HEK293 (cell line): Measurements from ENCODE around the gene GJC1.
A peak's percentile ranks its signal among the peaks of the same experiment; 100 is the strongest.

Source experiments
- BCL6B ChIP-seq: fragments of 450-650 bp; formaldehyde crosslinking; IDR thresholded peaks from 2 replicates; pipeline ENCODE4 v1.5.1; 2017; ENCODE audit warnings: missing biosample characterization, missing genetic modification characterization
- EGR2 ChIP-seq: fragments of 450-650 bp; formaldehyde crosslinking; IDR thresholded peaks from 2 replicates; pipeline ENCODE4 v1.5.1; 2016; ENCODE audit warnings: low read depth, missing biosample characterization, missing genetic modification characterization
- FEZF1 ChIP-seq: fragments of 450-650 bp; formaldehyde crosslinking; IDR thresholded peaks from 2 replicates; pipeline ENCODE4 v1.5.1; 2016; ENCODE audit warnings: missing biosample characterization, missing genetic modification characterization
- GLI4 ChIP-seq: fragments of 450-650 bp; formaldehyde crosslinking; IDR thresholded peaks from 2 replicates; pipeline ENCODE4 v1.5.1; 2016; ENCODE audit warnings: missing biosample characterization, missing genetic modification characterization
- KLF1 ChIP-seq: fragments of 450-650 bp; formaldehyde crosslinking; IDR thresholded peaks from 2 replicates; pipeline ENCODE4 v1.5.1; 2016; ENCODE audit warnings: missing biosample characterization, missing genetic modification characterization
- KLF7 ChIP-seq: fragments of 450-650 bp; formaldehyde crosslinking; IDR thresholded peaks from 2 replicates; pipeline ENCODE4 v1.5.1; 2016; ENCODE audit warnings: missing biosample characterization, missing genetic modification characterization, borderline replicate concordance
- PRDM2 ChIP-seq: fragments of 450-650 bp; formaldehyde crosslinking; IDR thresholded peaks from 2 replicates; pipeline ENCODE4 v1.5.1; 2016; ENCODE audit warnings: missing biosample characterization, missing genetic modification characterization, borderline replicate concordance
- PRDM6 ChIP-seq: fragments of 450-650 bp; formaldehyde crosslinking; IDR thresholded peaks from 2 replicates; pipeline ENCODE4 v1.5.1; 2017; ENCODE audit warnings: missing biosample characterization, missing genetic modification characterization
- SETDB1 ChIP-seq: IDR thresholded peaks from one replicate; pipeline ENCODE4 v1.6.1; 2017; ENCODE audit warnings: mild to moderate bottlenecking, low read length, moderate library complexity, mixed read lengths; ENCODE audit not compliant: insufficient read length
- ZBTB44 ChIP-seq: fragments of 450-650 bp; IDR thresholded peaks from 2 replicates; pipeline ENCODE4 v1.5.1; 2018; ENCODE audit warnings: missing biosample characterization, mild to moderate bottlenecking, missing genetic modification characterization
- ZFP37 ChIP-seq: fragments of 450-650 bp; formaldehyde crosslinking; IDR thresholded peaks from 2 replicates; pipeline ENCODE4 v1.5.1; 2016; ENCODE audit warnings: missing biosample characterization, missing genetic modification characterization
- ZNF148 ChIP-seq: fragments of 450-650 bp; formaldehyde crosslinking; IDR thresholded peaks from 2 replicates; pipeline ENCODE4 v1.5.0; 2017; ENCODE audit warnings: missing biosample characterization, missing genetic modification characterization, borderline replicate concordance
- ZNF157 ChIP-seq: fragments of 450-650 bp; formaldehyde crosslinking; IDR thresholded peaks from 2 replicates; pipeline ENCODE4 v1.5.1; 2016; ENCODE audit warnings: missing biosample characterization, missing genetic modification characterization
- ZNF16 ChIP-seq: fragments of 450-650 bp; formaldehyde crosslinking; IDR thresholded peaks from 2 replicates; pipeline ENCODE4 v1.5.1; 2016; ENCODE audit warnings: low read depth, missing biosample characterization, missing genetic modification characterization
- ZNF18 ChIP-seq: fragments of 450-650 bp; formaldehyde crosslinking; IDR thresholded peaks from 2 replicates; pipeline ENCODE4 v1.5.1; 2016; ENCODE audit warnings: missing biosample characterization, missing genetic modification characterization
- ZNF274 ChIP-seq, 2 experiments: fragments of 200-500 bp in 1 of 2; fragments of 450-650 bp in 1 of 2; sonication (Bioruptor generic) in 1 of 2; formaldehyde crosslinking in 1 of 2; IDR thresholded peaks; 2 replicates each; pipeline versions ENCODE4 v1.5.1 to v1.6.1; 2014 to 2016; ENCODE audit warnings: borderline replicate concordance in 1 of 2, inconsistent platforms in 1 of 2, low read length in 1 of 2, missing biosample characterization in 1 of 2, missing genetic modification characterization in 1 of 2
- ZNF426 ChIP-seq: fragments of 450-650 bp; formaldehyde crosslinking; IDR thresholded peaks from 2 replicates; pipeline ENCODE4 v1.5.1; 2017; ENCODE audit warnings: missing biosample characterization, missing genetic modification characterization, mild to moderate bottlenecking, inconsistent platforms, moderate library complexity
- ZNF571 ChIP-seq: fragments of 450-650 bp; formaldehyde crosslinking; IDR thresholded peaks from 2 replicates; pipeline ENCODE4 v1.5.0; 2017; ENCODE audit warnings: missing biosample characterization, missing genetic modification characterization
- ZNF585B ChIP-seq: fragments of 450-650 bp; formaldehyde crosslinking; IDR thresholded peaks from 2 replicates; pipeline ENCODE4 v1.5.1; 2016; ENCODE audit warnings: missing biosample characterization, missing genetic modification characterization
- ZNF629 ChIP-seq: fragments of 450-650 bp; formaldehyde crosslinking; IDR thresholded peaks from 2 replicates; pipeline ENCODE4 v1.5.1; 2017; ENCODE audit warnings: missing biosample characterization, missing genetic modification characterization
- ZNF777 ChIP-seq: fragments of 450-650 bp; formaldehyde crosslinking; IDR thresholded peaks from 2 replicates; pipeline ENCODE4 v1.5.1; 2017; ENCODE audit warnings: missing biosample characterization, missing genetic modification characterization, borderline replicate concordance
- ZSCAN5A ChIP-seq: fragments of 450-650 bp; formaldehyde crosslinking; IDR thresholded peaks from 2 replicates; pipeline ENCODE4 v1.5.1; 2016; ENCODE audit warnings: missing biosample characterization, missing genetic modification characterization

Gene GJC1

GRCh38 chr17:44820631-44821212, 9.4 kb downstream of the GJC1 start (continued):
- TF ChIP-seq PRDM6 (tag by site-specific recombination) (peak; percentile 100), EGR2 (tag by site-specific recombination) (no peak), ZNF629 (peak; percentile 95), KLF1 (tag by site-specific recombination) (peak; percentile 56), FEZF1 (tag by site-specific recombination) (peak; percentile 99), BCL6B (tag by site-specific recombination) (no peak), ZNF426 (tag by site-specific recombination) (no peak), SETDB1 (no peak), ZNF148 (tag by site-specific recombination) (no peak), ZBTB44 (tag by site-specific recombination) (peak; percentile 83; the same call in 1 of the 2 replicates), ZNF585B (tag by site-specific recombination) (no peak), ZSCAN5A (tag by site-specific recombination) (no peak), ZNF157 (no peak), ZNF18 (peak; percentile 52; the same call in 1 of the 2 replicates), PRDM2 (tag by site-specific recombination) (no peak), ZFP37 (no peak), ZNF16 (tag by site-specific recombination) (no peak), GLI4 (tag by site-specific recombination) (no peak), ZNF571 (tag by site-specific recombination) (no peak), ZNF274 (IDR thresholded peaks at IDR 0.05; ENCODE audit: low read length) (no peak), ZNF274 (tag by site-specific recombination; IDR thresholded peaks at IDR 0.05; ENCODE audit: borderline replicate concordance) (no peak), ZNF777 (no peak), KLF7 (tag by site-specific recombination) (no peak)
